CD4-positive, alpha-beta T cell treated with Interleukin-4 for 4 hours (primary cell): ENCODE data around the gene HHLA2.

Experiments used
- DNase-seq: peaks from one replicate; pipeline ENCODE4 v3.0.0-alpha.2; 2020

HHLA2 gene

GRCh38 chr3:108300103-108300849 lies 3.9 kb downstream of the HHLA2 start:
- no peak for DNase-seq

- peak; percentile 24 for DNase-seq
Observed at GRCh38 chr3:108301695-108302404, 5.5 kb downstream of the HHLA2 start.

- no peak for DNase-seq
Observed at GRCh38 chr3:108302570-108302969, 6.2 kb downstream of the HHLA2 start.

DNA sequence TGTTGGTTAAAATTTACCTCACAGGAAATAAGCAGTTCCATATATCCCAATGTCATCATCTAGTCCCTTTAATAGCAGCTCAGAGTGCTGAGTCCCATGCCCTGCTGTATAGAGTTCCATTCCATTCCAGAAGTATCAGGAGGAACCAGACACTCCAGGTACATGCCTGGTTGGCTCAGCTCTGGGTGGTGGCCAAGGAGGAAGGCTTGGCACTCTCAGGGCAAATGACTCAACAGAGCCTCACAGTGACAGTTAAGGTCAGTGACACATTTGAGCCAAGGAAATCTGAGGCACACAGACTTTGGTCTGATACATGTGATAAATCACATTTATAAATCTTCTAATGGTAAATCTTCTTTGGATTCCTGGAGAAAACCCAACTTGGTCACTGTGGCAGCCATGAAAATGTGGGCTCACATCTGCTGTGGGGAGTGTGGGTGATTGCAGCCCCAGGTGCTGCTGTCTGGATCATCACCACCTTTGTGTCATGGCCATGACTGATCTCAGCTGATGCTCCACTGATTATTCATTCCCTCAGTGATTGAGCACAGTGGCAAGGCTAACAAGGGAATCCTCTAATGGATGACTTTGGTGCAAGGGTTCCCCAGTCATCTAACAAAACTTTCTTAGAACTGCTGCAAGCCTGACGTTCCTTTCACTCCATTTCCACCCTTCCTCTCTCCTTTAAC lies 9.3 kb downstream of the HHLA2 start:
- DNase-seq, result no peak

DNA sequence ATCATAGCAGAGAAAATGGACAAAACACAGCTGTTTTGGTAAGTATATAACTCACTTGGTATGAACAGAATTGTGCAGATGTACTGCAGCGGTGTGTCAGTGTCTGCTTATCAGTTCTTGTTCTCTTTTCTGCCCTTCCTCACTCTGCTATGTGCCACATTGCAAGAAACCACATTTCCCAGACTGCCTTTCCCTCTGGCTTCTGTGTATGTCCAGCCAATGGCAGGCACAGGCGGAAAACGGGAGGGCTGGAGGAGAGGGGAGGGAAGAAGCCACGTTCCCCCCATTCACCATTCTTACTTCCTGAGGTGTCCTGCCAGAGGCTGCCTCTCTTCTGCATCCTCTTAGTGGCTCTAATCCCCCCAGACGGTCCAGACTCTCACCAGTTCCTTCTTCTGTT lies 15.4 kb downstream of the HHLA2 start:
- no peak for DNase-seq

DNA sequence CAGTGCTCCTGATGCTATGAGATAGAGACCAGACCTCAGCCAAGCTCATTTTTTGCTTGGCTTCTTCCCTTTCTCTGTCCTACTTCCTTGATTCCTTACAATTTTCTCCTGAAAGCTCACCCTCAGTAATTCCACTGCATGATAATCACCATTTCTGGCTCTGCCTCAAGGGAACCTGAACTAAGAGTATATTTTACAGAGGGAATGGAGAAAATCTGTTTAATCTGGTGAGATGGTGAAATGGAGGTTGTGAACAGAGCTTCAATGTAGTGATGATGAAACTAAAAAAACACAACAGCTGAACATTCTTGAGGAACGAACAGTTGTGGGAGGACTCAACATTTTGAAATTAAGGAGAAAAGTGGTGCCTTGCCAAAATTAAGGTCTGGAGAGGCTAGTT lies 16.3 kb downstream of the HHLA2 start:
- DNase-seq, result no peak

DNA sequence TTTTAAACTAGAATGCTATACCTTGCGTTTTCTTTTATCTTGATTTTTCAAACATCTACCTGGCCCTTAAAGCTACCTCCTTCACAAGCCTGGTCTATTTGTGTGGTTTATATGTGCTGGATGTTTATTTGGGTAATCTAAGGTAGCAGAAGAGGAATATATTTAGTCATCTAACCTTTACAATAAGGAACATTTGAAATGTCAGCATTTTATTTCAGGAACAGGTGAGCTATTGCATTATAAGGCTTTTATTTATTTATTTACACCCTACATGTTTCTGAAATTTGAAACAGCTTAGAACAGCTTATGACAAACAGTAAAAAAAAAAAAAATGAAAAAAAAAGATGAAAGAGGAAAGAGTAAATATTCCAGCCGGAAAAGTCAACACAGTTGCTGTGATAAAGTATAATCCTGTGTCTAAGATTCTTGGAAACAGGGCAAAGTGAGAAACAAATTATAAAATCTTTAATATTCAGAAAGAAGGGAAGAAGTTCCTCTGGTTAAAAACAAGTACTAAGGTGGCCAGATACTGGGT lies 19.5 kb downstream of the HHLA2 start:
- no peak for DNase-seq

- no peak for DNase-seq
Observed at GRCh38 chr3:108319428-108320082, 23.2 kb downstream of the HHLA2 start.

- DNase-seq, result no peak
Observed at GRCh38 chr3:108320746-108321350, 24.5 kb downstream of the HHLA2 start.

- no peak for DNase-seq
Observed at GRCh38 chr3:108322352-108322751, 26.0 kb downstream of the HHLA2 start.

- no peak for DNase-seq
Observed at GRCh38 chr3:108324177-108324576, 27.8 kb downstream of the HHLA2 start.

DNA sequence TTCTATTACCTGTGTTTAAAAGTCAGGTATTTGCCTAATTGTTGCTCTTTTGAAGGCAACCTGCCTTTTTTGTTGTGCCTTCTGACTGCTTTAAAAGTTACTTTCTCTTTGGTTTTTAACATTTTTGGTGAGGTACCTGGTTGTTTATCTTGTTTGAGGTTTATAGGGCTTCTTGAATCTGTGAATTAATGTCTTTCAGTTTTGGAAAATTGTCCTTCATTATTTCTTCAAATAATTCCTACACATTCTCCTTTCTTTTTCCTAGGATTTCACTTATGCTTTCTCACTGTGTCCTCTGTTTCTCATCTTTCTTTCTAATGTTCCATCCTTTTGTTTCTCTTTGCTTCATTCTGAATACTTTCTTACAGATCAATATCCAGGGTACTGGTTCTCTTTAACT lies 30.8 kb downstream of the HHLA2 start:
- DNase-seq, result no peak

GRCh38 chr3:108328821-108329486 lies 32.6 kb downstream of the HHLA2 start:
- no peak for DNase-seq

GRCh38 chr3:108329508-108329907 lies 33.2 kb downstream of the HHLA2 start:
- no peak for DNase-seq

DNA sequence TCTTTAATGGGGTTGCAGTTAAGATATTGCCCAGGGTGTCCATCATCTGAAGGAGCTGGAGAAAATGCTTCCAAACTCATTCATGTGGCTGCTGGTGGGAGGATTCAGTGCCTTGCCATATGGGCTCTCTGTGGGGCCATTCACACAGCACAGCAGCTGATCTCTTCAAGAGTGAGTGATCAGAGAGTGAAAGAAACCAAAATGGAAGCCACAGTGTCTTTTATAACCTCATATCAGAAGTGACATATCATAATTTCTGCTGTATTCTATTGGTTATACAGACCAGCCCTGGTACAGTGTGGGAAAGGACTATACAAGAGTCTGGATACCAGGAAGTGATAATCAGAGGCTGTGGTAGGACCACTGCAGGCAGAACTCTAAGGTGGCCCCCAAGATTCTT lies 33.6 kb downstream of the HHLA2 start:
- DNase-seq, result no peak

- no peak for DNase-seq
Observed at GRCh38 chr3:108331792-108332191, 35.4 kb downstream of the HHLA2 start.

DNA sequence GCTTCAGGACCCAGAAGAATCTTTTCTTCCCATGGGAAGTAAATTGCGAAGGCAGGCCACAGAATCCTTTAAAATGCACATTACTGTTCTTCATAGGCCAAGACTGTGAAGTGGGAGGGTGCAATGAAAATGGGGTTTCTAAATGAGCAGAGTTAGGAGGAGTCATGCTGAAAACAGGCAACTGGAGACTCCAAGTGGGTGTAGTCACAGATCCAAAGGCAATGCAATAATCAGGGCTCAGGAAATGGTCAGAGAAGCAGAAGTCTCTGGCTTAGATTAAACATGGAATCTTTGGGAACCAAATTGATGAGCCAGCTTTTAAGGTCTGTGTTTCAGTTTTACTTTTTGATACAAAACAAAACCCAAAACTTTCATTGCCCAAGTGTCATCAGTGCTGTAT lies 37.6 kb downstream of the HHLA2 start:
- DNase-seq, result no peak

GRCh38 chr3:108334701-108335100 lies 38.4 kb downstream of the HHLA2 start:
- DNase-seq, result no peak

DNA sequence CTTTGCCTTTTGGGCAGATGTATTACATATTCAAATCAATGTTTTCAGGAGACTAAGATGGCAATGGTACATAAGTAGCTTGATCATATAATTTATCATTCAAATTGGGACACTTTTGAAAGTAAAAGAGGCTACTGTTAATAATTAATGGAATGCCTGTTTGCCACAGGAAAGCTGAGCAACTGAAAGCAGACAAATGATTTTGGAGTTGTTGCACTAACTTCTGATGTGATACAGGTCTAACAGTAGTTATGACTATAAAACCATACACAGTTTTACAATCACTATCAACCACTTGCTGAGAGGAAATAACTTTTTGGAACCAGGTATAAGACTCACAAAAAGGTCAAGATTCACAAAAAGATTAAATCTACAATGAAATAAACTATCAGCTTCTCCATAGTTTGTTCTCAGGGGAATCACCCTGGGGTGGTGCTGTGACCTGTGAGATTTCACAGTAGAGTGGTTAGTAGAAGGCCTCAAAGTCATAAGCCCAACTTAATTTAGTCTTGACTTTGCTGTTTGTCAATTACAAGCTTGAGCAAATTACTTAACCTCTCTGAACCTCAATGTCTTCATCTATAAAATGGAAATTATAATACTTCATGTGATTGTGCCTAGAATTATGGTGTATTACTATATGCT lies 42.7 kb downstream of the HHLA2 start:
- DNase-seq, result no peak

- no peak for DNase-seq
Observed at GRCh38 chr3:108341911-108342310, 45.6 kb downstream of the HHLA2 start.

DNA sequence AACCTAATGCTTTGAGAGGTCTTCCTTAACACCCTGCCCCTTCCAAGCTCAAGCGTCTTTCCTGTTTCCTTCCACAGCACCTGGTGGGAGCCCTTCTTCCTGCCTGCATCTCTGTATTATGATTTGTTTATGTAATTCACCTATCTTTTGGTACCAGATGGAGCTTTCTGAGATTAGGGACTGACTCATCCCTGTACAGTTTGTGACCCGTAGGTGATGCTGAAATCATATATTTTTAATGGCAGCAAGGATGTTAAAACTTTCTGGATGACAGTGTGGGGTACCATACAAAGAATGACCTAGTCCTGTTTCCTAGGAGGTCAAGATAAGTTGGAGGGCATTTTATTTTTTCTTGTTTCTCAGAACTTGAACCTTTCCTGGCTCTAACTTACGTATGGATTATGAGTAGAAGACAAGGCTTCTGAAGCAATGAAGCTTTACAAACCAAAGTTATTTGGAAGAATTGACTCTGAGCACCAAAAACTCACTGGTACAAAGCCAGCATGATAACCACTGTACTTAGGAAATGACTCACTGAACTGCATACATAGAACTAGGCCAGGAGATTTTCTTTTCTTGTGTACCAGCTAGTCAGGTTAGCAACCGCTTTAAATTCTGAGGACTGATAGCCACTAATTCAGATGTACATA lies 46.6 kb downstream of the HHLA2 start:
- DNase-seq, result no peak
